Tibial artery (tissue), 4 donors: ENCODE results near the gene PARP16.

Experiments used
- DNase-seq, 2 donors: peaks; one replicate each; pipeline ENCODE4 v3.0.0-alpha.2; 2019
- H3K27ac ChIP-seq, 2 donors: fragments of 200-600 bp; sonication (generic) in 1 of 2; 1 replicate in 1 of 2; 2 replicates in 1 of 2; pipeline ENCODE4 v1.5.1; 2018 to 2019; ENCODE audit warnings: mild to moderate bottlenecking in 1 of 2
- H3K27me3 ChIP-seq, 2 donors: fragments of 200-600 bp; sonication (generic) in 1 of 2; one replicate each; pipeline versions ENCODE4 v1.5.1 to v1.6.0; 2016 to 2019
- H3K36me3 ChIP-seq, 3 donors: fragments of 200-600 bp; sonication (generic) in 2 of 3; one replicate each; pipeline ENCODE4 v1.5.1; 2016 to 2019; ENCODE audit warnings: mild to moderate bottlenecking in 2 of 3
- H3K4me1 ChIP-seq, 4 donors: fragments of 200-600 bp; sonication (generic) in 2 of 4; 1 replicate in 3 of 4; 2 replicates in 1 of 4; pipeline ENCODE4 v1.5.1; 2016 to 2019
- H3K4me3 ChIP-seq, 2 donors: fragments of 200-600 bp; sonication (generic) in 1 of 2; 1 replicate in 1 of 2; 2 replicates in 1 of 2; pipeline ENCODE4 v1.5.1; 2018 to 2019; ENCODE audit warnings: mild to moderate bottlenecking in 2 of 2
- H3K9me3 ChIP-seq, 3 donors: fragments of 200-600 bp; sonication (generic) in 1 of 3; one replicate each; pipeline ENCODE4 v1.5.1; 2016 to 2019
- intact Hi-C: fragments of 100-400 bp; cut with DNase I; formaldehyde crosslinking; loops from one replicate; pipeline ENCODE4 v1.15.0; 2023; ENCODE audit warnings: low total_unique reads
- TF ChIP-seq, protein P1 (sequence below), 2 experiments: fragments of 200-600 bp in 1 of 2; fragments of 450-650 bp in 1 of 2; IDR thresholded peaks; one replicate each; pipeline ENCODE4 v1.5.1; 2017 to 2019; ENCODE audit warnings: antibody characterized with exemption in 2 of 2, mild to moderate bottlenecking in 1 of 2, moderate library complexity in 1 of 2

PARP16 gene

DNA sequence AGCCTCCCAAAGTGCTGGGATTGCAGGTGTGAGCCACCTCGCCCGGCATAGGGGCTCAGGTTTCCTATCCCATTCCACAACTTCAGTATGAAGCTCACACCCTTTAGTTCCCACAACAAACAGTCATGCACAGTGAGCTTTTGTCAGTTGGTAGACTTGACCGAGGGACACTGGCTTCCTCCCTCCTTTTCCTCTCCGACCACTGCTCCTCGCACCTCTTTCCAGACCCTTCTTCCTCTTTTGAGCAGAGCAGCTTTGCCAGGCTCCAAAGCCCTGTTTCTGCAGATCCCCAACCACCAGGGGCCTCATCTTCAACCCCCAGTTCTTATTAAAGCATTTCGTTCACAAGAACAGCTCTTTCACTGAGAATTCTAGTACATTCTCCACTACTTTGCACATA is 62.7 kb downstream of the PARP16 start:
- TF ChIP-seq, protein P1, sequence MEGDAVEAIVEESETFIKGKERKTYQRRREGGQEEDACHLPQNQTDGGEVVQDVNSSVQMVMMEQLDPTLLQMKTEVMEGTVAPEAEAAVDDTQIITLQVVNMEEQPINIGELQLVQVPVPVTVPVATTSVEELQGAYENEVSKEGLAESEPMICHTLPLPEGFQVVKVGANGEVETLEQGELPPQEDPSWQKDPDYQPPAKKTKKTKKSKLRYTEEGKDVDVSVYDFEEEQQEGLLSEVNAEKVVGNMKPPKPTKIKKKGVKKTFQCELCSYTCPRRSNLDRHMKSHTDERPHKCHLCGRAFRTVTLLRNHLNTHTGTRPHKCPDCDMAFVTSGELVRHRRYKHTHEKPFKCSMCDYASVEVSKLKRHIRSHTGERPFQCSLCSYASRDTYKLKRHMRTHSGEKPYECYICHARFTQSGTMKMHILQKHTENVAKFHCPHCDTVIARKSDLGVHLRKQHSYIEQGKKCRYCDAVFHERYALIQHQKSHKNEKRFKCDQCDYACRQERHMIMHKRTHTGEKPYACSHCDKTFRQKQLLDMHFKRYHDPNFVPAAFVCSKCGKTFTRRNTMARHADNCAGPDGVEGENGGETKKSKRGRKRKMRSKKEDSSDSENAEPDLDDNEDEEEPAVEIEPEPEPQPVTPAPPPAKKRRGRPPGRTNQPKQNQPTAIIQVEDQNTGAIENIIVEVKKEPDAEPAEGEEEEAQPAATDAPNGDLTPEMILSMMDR (IDR thresholded peaks at IDR 0.05) = no peak
- intact Hi-C loops = no loop called here
- no peaks in the 10 kb centered on the region for H3K36me3 ChIP-seq

DNA sequence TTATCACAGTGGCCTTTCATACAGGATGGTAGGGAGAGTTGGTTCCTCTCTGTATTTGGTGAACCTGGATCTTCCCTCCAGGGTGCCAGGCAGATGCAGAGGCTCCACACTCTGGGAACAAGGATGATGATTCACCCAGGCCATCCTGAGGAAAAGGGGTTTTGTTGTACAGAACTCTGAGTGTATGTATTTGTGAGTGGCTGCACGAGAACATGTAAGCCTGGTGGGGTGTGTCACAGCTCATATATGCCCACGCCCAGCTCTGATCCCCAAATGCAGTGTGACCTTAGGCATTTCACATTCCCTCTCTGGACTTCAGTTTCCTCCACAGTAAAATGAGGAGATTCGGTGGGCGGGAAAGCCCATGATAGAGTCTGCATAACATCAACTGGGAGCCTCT is 63.8 kb downstream of the PARP16 start:
- TF ChIP-seq, protein P1 (IDR thresholded peaks at IDR 0.05) = no peak

More for the DNA sequence above, 62.7 kb downstream of the PARP16 start:
- H3K4me1 ChIP-seq = no peaks in the 10 kb centered on the region
- no peak for DNase-seq
- no peak overlapping the region for H3K4me3 ChIP-seq
- no peak overlapping the region for H3K27ac ChIP-seq
- no peaks in the 10 kb centered on the region for H3K9me3 ChIP-seq
- H3K27me3 ChIP-seq = no peaks in the 10 kb centered on the region

DNA sequence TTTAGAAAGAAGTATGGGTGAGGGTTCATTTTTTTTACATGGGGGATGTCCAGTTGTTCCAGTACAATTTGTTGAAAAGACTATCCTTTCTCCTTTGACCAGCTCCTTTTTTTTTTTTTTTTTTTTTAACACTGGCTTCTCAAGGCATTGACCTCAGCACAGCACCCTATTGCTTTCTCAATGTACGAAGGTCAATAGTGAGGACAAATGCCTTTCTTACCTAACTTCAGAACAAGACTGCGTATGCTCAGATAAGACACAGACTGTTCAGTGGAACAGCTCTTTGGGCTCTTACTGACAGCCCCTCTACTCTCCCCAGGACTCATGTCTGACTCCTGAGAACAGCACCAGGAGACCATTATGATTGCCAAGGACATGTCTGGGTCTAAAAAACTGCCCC is 65.0 kb downstream of the PARP16 start:
- intact Hi-C loops = no loop called here
- DNase-seq = no peak
- TF ChIP-seq, protein P1 (IDR thresholded peaks at IDR 0.05) = no peak

More for the DNA sequence above, 63.8 kb downstream of the PARP16 start:
- no peaks in the 10 kb centered on the region for H3K9me3 ChIP-seq
- intact Hi-C loops = no loop called here
- no peak overlapping the region for H3K4me3 ChIP-seq
- no peak overlapping the region for H3K27ac ChIP-seq
- H3K36me3 ChIP-seq = no peaks in the 10 kb centered on the region
- H3K4me1 ChIP-seq = no peaks in the 10 kb centered on the region
- DNase-seq = no peak
- no peaks in the 10 kb centered on the region for H3K27me3 ChIP-seq

GRCh38 chr15:65219137-65219536 is 67.5 kb downstream of the PARP16 start:
- Histone ChIP-seq H3K4me1 (no peaks in the 10 kb centered on the region), H3K4me3 (no peak overlapping the region), H3K27ac (no peak overlapping the region), H3K9me3 (no peaks in the 10 kb centered on the region), H3K27me3 (no peaks in the 10 kb centered on the region), H3K36me3 (no peaks in the 10 kb centered on the region)
- intact Hi-C loops = no loop called here
- TF ChIP-seq, protein P1 (IDR thresholded peaks at IDR 0.05) = no peak
- no peak for DNase-seq

More for the DNA sequence above, 65.0 kb downstream of the PARP16 start:
- no peak overlapping the region for H3K27ac ChIP-seq
- H3K4me1 ChIP-seq = no peaks in the 10 kb centered on the region
- H3K9me3 ChIP-seq = no peaks in the 10 kb centered on the region
- H3K27me3 ChIP-seq = no peaks in the 10 kb centered on the region
- H3K36me3 ChIP-seq = no peaks in the 10 kb centered on the region
- no peak overlapping the region for H3K4me3 ChIP-seq

DNA sequence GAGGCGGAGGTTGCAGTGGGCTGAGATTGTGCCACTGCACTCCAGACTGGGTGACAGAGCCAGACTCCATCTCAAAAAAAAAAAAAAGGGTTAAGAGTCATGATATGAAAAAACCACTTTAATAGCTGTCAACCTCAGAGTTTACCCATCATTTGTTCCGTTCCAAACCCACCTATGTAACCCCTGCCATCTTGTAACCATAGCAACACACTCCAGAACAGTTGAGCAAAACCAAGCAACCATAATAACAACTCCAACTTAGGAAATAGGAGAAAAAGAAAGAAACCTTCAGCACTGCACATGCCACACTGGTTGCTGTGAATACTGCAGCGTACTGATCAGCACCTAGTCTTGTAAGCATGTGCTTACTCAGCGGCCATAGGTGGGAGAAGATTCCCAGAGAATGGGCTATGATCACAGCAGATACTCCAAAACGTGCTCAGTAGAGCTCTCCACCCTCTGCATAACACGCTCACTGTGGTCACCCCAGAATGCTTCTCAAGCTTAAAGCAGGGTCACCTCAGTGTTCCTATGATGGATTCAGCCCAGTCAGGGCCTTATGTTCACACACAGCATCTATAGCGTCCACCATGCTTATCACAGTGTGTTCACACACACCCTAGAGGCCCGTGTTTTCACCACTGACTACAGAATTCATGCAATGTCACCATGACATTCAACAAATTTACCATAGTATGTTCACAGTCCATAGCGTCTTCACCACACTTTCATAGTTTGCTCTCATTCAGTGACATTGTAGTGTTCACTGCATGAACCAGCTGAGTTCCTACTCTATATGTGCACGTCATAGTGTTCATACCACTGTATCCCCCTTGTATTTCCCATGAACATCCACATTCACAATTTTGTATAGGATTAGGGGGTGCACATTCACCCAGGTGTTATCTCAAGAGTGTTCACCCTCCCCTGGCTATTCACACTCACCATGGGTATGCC is 68.9 kb downstream of the PARP16 start:
- no peak for DNase-seq

More for the DNA sequence above, 68.9 kb downstream of the PARP16 start:
- intact Hi-C loops = no loop called here
- H3K36me3 ChIP-seq = no peaks in the 10 kb centered on the region
- TF ChIP-seq, protein P1 (IDR thresholded peaks at IDR 0.05) = no peak
- H3K4me1 ChIP-seq = no peaks in the 10 kb centered on the region
- H3K9me3 ChIP-seq = no peaks in the 10 kb centered on the region
- no peak overlapping the region for H3K27ac ChIP-seq
- H3K27me3 ChIP-seq = no peaks in the 10 kb centered on the region
- no peak overlapping the region for H3K4me3 ChIP-seq
